Hepatocyte (in vitro differentiated cells): ENCODE results near the gene POC1B. TPM values are rescaled to one million over a fixed set of nuclear protein-coding genes. Genes with fewer than 3 reads are reported as not detected.
A peak's percentile ranks its signal among the peaks of the same experiment; 100 is the strongest.

Experiments used
- DNase-seq: peaks from one replicate; pipeline ENCODE4 v3.0.0-alpha.2; 2016; ENCODE audit warnings: low spot score
- H2AFZ ChIP-seq: fragments of 200-600 bp; sonication (generic); 2 replicates; pipeline ENCODE4 v1.6.0; 2016; ENCODE audit warnings: antibody characterized with exemption, mild to moderate bottlenecking
- H3K27ac ChIP-seq: fragments of 200-600 bp; sonication (generic); 2 replicates; pipeline ENCODE4 v1.5.1; 2016; ENCODE audit warnings: mild to moderate bottlenecking
- H3K27me3 ChIP-seq: fragments of 200-600 bp; sonication (generic); 2 replicates; pipeline ENCODE4 v1.6.1; 2016
- H3K36me3 ChIP-seq: fragments of 200-600 bp; sonication (generic); replicated peaks from 2 replicates; pipeline ENCODE4 v1.5.1; 2016; ENCODE audit warnings: low read depth; ENCODE audit not compliant: insufficient read depth
- H3K4me1 ChIP-seq: fragments of 200-600 bp; sonication (generic); 2 replicates; pipeline ENCODE4 v1.5.1; 2016; ENCODE audit warnings: mild to moderate bottlenecking, moderate library complexity; ENCODE audit not compliant: insufficient read depth
- H3K4me2 ChIP-seq: fragments of 200-600 bp; sonication (generic); 2 replicates; pipeline ENCODE4 v1.6.0; 2016
- H3K4me3 ChIP-seq: fragments of 200-600 bp; sonication (generic); 2 replicates; pipeline ENCODE4 v1.5.1; 2016; ENCODE audit warnings: mild to moderate bottlenecking
- H3K79me2 ChIP-seq: fragments of 200-600 bp; sonication (generic); 2 replicates; pipeline ENCODE4 v1.6.0; 2017; ENCODE audit warnings: mild to moderate bottlenecking
- H3K9me2 ChIP-seq: fragments of 200-600 bp; sonication (generic); replicated peaks from 2 replicates; pipeline ENCODE4 v1.6.0; 2017; ENCODE audit warnings: mild to moderate bottlenecking; ENCODE audit not compliant: insufficient read depth
- H3K9me3 ChIP-seq: fragments of 200-600 bp; sonication (generic); 2 replicates; pipeline ENCODE4 v1.5.1; 2016; ENCODE audit warnings: low read depth, mild to moderate bottlenecking
- H4K20me1 ChIP-seq: fragments of 200-600 bp; sonication (generic); 2 replicates; pipeline ENCODE4 v1.6.0; 2016; ENCODE audit warnings: mild to moderate bottlenecking; ENCODE audit not compliant: insufficient read depth, poor library complexity, severe bottlenecking
- CTCF ChIP-seq: fragments of 200-600 bp; sonication (generic); IDR thresholded peaks from 2 replicates; pipeline ENCODE4 v1.5.1; 2016; ENCODE audit warnings: antibody characterized with exemption, mild to moderate bottlenecking; ENCODE audit not compliant: poor library complexity
- EZH2 ChIP-seq: fragments of 200-600 bp; sonication (generic); IDR thresholded peaks from 2 replicates; pipeline ENCODE4 v1.6.1; 2016; ENCODE audit warnings: antibody characterized with exemption, mild to moderate bottlenecking, borderline replicate concordance
- EZH2phosphoT487 ChIP-seq: fragments of 200-600 bp; sonication (generic); IDR thresholded peaks from one replicate; pipeline ENCODE4 v1.6.1; 2018; ENCODE audit warnings: antibody characterized with exemption, mild to moderate bottlenecking, low read depth, moderate library complexity; ENCODE audit not compliant: unreplicated experiment, severe bottlenecking
- WGBS: methylation state at CpG from one replicate; pipeline ENCODE4 v1.1.6; 2016; ENCODE audit warnings: low lambda C conversion rate; ENCODE audit errors: missing lambda C conversion rate; 5-methylcytosine and 5-hydroxymethylcytosine counted together
- polyA plus RNA-seq: library from polyadenylated mRNA; unstranded; fragments of >200 nt; fragmentation: Nextera tagmentation; extraction: Ambion mirVana; gene quantifications from 2 replicates; pipeline ENCODE4 v1.2.1, GENCODE V29; 2016
- total RNA-seq: library from RNA; depleted of rRNA; stranded (reverse); fragments of >200 nt; gene quantifications from 2 replicates; pipeline ENCODE4 v1.2.3, GENCODE V29; 2014

The POC1B gene
- total and polyA plus RNA-seq, 2 experiments from 2014 or later, result 11.6 to 18.9 TPM

GRCh38 chr12:89529738-89530137 is 3.9 kb upstream of the POC1B start:
- H4K20me1 ChIP-seq, result no peaks in the 10 kb centered on the region
- H3K4me3 ChIP-seq, result no peak overlapping the region
- no peaks in the 10 kb centered on the region for H3K4me1 ChIP-seq
- peaks cover 12% of the 10 kb centered on the region for H3K79me2 ChIP-seq
- TF ChIP-seq EZH2phosphoT487 (no peak), CTCF (peak; percentile 75)
- 62% methylated on average over 1 of the region's 1 CpG for WGBS
- no peaks in the 10 kb centered on the region for H3K9me3 ChIP-seq
- no peaks in the 10 kb centered on the region for H3K27me3 ChIP-seq
- no peak overlapping the region for H3K4me2 ChIP-seq
- no peak overlapping the region for H2AFZ ChIP-seq
- DNase-seq, result peak; percentile 55
- H3K36me3 ChIP-seq, result no peaks in the 10 kb centered on the region
- no peaks in the 10 kb centered on the region for H3K9me2 ChIP-seq
- H3K27ac ChIP-seq, result no peak overlapping the region

DNA sequence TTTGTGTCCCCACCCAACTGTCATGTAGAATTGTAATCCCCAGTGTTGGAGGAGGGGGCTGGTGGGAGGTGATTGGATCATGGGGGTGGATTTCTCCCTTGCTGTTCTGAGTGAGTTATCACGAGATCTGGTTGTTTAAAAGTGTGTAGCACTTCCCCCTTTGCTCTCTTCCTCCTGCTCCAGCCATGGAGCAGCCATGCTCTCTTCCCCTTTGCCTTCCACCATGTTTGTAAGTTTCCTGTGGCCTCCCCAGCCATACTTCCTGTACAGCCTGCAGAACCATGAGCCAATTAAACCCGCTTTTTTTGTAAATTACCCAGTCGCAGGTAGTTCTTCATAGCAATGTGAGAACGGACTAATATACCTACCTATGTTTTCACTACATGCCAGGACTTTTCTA is 2.6 kb upstream of the POC1B start:
- 86% methylated on average over 4 of the region's 4 CpGs for WGBS
- Histone ChIP-seq H3K4me2 (no peak overlapping the region), H3K4me1 (peaks cover 6% of the 10 kb centered on the region), H2AFZ (no peak overlapping the region), H4K20me1 (no peaks in the 10 kb centered on the region), H3K27me3 (no peaks in the 10 kb centered on the region), H3K27ac (no peak overlapping the region), H3K9me3 (no peaks in the 10 kb centered on the region), H3K36me3 (no peaks in the 10 kb centered on the region), H3K9me2 (no peaks in the 10 kb centered on the region), H3K4me3 (no peak overlapping the region), H3K79me2 (peaks cover 20% of the 10 kb centered on the region)
- TF ChIP-seq EZH2phosphoT487 (no peak), CTCF (no peak), EZH2 (no peak)
- DNase-seq, result no peak

- Histone ChIP-seq H3K9me2 (no peaks in the 10 kb centered on the region), H3K27ac (peak overlapping the region; percentile 87), H3K36me3 (no peaks in the 10 kb centered on the region), H3K4me2 (peak overlapping the region; percentile 74), H3K4me3 (peak overlapping the region; percentile 76), H3K79me2 (peaks cover 51% of the 10 kb centered on the region), H2AFZ (peak overlapping the region; percentile 80), H3K9me3 (no peaks in the 10 kb centered on the region), H3K27me3 (no peaks in the 10 kb centered on the region), H4K20me1 (peaks cover 3% of the 10 kb centered on the region), H3K4me1 (peaks cover 25% of the 10 kb centered on the region)
- WGBS, result 2% methylated on average over 49 of the region's 53 CpGs
- DNase-seq, result peak; percentile 74
- TF ChIP-seq EZH2 (no peak), CTCF (no peak), EZH2phosphoT487 (no peak)
Measured at GRCh38 chr12:89525305-89525823, 483 bp downstream of the POC1B start.
